Ureter (tissue), 1 donor: ENCODE results near the gene ZDHHC8. TPM values are rescaled to one million over a fixed set of nuclear protein-coding genes. Genes with fewer than 3 reads are reported as not detected.

Experiments
- DNase-seq: peaks from one replicate; pipeline ENCODE4 v3.0.0-alpha.2; 2020; ENCODE audit warnings: low spot score
- total RNA-seq: library from RNA; stranded (reverse); gene quantifications from one replicate; pipeline ENCODE4 v1.2.4, GENCODE V29; 2023
- donor health status: DM: yes; HTN: yes; CAD: no.

ZDHHC8 gene, protein sequence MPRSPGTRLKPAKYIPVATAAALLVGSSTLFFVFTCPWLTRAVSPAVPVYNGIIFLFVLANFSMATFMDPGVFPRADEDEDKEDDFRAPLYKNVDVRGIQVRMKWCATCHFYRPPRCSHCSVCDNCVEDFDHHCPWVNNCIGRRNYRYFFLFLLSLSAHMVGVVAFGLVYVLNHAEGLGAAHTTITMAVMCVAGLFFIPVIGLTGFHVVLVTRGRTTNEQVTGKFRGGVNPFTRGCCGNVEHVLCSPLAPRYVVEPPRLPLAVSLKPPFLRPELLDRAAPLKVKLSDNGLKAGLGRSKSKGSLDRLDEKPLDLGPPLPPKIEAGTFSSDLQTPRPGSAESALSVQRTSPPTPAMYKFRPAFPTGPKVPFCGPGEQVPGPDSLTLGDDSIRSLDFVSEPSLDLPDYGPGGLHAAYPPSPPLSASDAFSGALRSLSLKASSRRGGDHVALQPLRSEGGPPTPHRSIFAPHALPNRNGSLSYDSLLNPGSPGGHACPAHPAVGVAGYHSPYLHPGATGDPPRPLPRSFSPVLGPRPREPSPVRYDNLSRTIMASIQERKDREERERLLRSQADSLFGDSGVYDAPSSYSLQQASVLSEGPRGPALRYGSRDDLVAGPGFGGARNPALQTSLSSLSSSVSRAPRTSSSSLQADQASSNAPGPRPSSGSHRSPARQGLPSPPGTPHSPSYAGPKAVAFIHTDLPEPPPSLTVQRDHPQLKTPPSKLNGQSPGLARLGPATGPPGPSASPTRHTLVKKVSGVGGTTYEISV
- total RNA-seq, result 64.2 TPM

DNA sequence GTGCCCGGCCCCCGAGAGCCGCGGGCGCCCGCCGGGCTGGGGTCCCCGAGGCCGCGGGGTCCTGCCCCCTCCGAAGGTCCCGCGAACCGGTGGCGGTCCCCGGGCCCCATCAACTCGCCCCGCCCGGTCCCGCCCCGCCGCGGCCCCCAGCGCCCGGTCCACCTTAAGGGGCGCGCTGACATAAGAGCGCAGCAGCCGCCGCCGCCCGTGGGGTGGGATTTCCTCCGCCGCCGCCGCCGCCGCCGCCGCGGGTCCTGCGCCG lies at the start of gene ZDHHC8:
ZDHHC8 (plus strand) TSS at position 208 of the 262 bp plus-strand sequence. CDS start 144 bp downstream, outside the sequence.
- no peak for DNase-seq

- DNase-seq, result no peak
Measured at GRCh38 chr22:20083157-20083890, 48.3 kb upstream of the ZDHHC8 start.

DNA sequence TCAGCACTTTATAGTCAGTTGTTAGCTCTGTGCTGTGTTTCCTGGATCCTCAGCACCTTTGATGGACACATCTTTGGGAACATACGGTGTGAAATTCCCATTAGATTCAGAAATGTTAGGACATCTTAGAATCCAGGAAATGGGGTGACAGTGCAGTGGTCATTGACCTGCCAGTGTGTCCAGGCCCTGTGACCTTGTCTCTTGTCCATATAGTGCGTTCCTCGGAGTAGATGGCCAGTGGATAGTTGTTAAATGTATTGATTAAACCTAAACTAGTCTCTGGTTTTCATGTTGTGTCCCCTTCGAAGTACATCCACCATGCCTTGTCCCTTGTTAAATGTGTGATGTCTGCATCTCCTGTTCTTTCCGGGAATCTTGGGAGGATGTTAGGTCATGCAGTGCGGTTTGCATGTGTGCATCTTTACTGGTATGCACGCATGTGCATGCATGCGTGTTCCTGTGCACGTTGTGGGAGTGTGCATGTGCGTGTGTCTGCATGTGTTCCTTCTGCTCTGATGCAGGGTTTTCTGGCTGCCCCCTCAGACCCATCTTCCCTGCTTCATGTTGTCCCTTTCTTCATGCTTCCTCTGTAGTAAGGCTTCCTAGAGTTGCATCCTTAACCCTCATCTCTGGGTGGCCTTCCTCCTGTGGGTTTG lies 47.6 kb upstream of the ZDHHC8 start:
- no peak for DNase-seq

- DNase-seq, result no peak
Measured at GRCh38 chr22:20084547-20085413, 46.8 kb upstream of the ZDHHC8 start.

DNA sequence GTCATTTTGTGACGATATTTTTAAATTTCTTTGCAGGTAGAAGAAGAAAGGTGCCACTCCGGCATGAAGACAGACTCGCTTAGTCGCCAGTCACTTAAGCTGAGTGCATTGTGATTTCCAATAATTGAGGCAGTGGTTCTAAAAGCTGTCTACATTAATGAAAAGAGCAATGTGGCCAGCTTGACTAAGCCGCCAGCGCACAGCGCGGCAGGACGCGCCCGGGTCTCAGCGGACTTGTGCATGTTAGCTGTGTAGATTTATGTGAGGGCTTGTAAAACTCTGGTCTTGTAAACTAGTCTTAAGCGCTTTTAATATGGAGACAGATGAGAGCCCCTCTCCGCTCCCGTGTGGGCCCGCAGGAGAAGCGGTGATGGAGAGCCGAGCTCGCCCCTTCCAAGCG lies 46.0 kb upstream of the ZDHHC8 start:
- DNase-seq, result no peak

GRCh38 chr22:20086101-20086599 lies 45.5 kb upstream of the ZDHHC8 start:
- DNase-seq, result no peak

DNA sequence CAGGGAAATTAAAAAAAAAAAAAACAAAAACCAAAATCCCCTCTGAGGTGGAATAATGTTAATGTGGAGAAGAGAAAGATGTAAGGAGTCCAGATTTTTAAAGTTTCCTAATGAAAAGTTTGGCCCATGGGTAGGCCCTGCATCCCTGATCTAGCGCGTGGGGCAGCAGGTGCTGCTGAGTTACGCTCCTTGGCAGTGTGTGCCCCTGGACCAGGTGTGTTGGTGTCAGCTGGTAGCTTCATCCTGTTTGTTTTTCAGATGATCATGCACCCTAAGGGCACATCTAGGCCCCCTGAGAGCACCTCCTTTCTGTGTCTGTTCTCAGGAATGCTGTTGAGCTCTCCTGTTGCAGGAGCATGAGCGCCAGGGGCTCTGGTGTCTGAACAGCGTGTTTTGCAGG lies 44.8 kb upstream of the ZDHHC8 start:
- DNase-seq, result no peak

DNA sequence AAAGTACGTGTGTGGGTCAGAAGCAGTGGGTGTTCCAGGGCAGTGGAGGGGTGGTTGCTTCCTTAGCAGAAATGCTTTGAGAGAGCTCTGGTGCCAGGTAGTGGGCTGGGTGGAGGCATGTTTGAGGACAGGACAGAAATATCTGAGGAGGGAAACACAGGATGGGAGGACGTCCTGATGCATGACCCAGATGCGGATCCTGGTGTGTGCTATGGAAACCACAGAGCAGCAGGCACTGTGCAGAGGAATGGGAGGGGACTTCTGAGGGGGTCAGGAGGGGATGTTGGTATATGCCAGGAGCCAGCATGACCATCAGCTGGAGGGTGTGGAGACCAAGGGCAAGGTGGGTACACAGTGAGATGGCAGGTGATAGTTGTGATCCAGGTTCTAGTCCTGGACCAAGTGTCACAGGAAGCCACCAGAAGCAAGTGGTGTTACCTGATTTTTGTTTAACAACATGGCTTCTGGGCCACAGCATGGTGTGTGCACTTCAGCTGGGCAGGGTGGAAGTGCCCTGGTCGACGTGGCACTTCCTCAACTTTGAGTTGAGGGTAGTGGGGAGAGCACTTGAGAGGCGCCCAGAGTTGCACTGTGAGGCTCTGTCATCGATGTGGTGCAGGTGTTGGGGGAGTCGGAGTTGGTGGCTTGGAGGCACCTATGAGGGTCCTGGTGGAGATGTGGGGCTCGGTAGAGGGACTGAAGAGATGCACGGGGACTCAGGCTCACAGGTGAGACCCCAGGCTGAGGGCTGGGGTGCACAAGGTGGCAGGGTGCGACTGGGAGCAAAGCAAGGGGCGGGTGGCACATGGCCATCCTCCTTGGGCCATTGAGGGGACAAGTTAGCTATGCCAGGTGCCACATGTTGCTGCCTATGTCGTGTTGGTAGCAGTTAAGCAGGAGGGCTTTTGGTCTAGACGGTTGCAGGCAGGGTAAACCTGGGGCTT lies 44.0 kb upstream of the ZDHHC8 start:
- no peak for DNase-seq

GRCh38 chr22:20088263-20088648 lies 43.3 kb upstream of the ZDHHC8 start:
- DNase-seq, result no peak

GRCh38 chr22:20089226-20089976 lies 42.2 kb upstream of the ZDHHC8 start:
- DNase-seq, result no peak

GRCh38 chr22:20089977-20090729 lies 41.5 kb upstream of the ZDHHC8 start:
- DNase-seq, result no peak

DNA sequence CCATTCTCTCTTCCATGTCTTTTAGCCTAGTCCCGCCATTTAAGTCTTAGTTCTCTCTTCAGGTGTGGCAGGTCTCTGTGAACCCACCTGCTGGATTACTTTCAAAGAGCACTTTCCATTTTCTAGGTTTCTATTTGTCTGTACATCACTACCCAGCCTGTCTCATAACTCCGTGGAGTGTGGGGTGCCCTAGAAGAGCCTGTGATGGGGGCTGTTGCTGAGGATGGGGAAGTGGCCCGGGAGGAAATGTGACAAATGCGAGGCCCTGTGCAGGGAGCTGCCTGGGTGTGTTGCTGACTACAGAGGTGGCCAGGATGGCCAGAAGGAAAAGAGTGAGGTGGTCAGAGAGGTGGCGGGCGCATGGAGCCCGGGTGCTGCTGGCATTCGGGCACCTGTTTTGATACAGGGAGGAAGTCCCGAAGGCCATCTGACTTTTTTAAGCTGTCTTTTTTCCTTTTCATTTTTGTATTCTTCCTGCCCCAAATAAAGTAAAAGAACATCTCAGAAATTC lies 40.8 kb upstream of the ZDHHC8 start:
- no peak for DNase-seq

DNA sequence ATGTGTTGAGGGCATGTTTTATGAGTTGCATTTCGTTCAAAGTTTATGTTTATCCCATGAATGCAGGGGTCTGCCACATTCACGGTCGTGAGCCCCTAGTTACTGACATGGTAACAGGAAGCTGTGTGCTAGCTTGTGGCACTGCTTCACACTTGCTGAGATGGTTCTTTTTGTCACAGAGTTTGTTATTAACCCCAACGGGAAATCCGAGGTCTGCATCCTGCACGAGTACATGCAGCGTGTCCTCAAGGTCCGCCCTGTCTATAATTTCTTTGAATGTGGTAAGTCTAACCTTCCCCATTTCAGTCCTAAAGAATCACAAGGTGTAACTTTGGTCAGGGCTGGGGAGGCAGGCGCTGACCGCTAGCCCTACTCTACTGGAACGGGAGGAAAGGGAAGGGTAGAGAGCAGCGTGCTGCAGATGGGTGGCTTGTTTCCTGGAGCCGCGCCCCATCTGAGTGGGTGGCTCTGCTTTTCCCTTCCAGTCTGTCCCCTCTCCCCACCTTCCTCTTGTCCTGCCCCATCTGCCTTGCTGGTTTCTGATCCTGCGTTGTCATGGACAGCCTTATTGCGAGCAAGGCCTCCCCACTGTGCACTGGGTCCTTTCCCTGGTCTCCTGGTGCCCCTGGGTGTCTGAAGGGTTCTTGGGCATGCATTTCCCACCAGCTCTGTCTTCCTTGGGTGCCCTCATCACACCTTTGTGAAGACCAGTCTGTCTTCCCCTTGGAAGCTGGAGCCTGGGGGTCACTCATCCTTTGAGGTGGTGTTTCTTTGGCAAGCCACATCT lies 39.7 kb upstream of the ZDHHC8 start:
- no peak for DNase-seq

DNA sequence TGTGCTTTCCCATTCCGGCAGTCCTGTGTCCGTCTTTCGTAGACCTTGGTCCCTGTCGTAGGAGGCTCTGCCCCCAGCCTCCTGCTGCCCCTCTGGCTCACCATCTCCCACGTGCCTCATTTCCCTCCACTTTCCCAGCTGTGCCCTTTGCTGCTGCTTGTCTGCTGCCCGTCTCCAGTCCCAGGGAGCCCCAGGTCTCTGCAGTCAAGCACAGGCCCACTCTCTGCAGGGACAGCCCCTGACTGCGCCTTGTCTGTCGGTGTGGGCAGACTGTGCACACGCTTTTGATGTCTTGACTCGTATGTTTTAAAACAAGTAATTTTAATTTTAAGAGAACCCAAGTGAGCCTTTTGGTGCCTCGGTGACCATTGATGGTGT lies 39.1 kb upstream of the ZDHHC8 start:
- DNase-seq, result no peak

DNA sequence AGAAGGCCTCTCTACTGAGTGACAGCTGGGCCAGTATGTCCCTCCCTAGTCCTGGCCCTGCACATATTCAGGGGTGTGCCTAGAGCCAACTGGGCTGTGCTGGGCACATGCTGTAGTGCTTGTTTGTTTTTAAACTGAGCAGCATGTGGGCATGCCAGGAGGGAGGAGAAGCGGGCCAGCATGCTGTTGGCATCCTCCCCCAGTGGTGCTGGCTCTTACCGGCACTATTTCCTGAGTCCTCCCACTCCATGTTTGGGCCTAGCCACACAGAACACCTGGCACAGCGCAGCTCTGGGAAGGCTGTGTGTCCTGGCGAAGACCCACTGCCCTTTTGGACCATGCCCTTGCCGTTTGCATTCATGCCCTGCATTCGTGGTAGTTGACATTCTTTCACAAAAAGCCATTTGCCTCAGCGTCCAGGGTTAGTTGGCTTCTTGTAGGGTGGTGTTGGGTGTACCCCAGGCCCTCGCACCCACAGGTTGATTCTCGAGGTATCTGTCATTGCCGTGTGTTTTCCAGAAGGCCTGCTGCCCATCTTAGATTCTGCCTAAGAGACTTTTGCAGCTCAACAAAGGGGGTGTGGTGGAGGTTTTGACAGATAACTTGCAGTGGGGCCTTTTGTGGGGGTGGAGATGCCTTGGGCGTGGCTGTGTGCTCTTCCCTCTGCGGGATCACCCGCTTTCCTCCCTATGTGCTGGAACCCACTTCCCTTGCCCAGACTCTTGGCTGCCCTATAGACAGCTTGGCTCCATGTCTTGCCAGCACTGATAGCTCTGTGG lies 38.0 kb upstream of the ZDHHC8 start:
- no peak for DNase-seq

- no peak for DNase-seq
Measured at GRCh38 chr22:20094197-20094807, 37.3 kb upstream of the ZDHHC8 start.
